Measurements from ENCODE around the gene SLC4A9.
A peak's percentile ranks its signal among the peaks of the same experiment; 100 is the strongest.

Gene SLC4A9

GRCh38 chr5:140362875-140363630 is 3.1 kb downstream of the SLC4A9 start:
- DNase-seq, result peak; percentile 93

GRCh38 chr5:140363631-140364471 is 3.9 kb downstream of the SLC4A9 start:
- no peak for DNase-seq

GRCh38 chr5:140364472-140364765 is 4.4 kb downstream of the SLC4A9 start:
- no peak for DNase-seq

- DNase-seq, result no peak
Measured at GRCh38 chr5:140365282-140365681, 5.3 kb downstream of the SLC4A9 start.

- DNase-seq, result no peak
Measured at GRCh38 chr5:140365941-140366340, 5.9 kb downstream of the SLC4A9 start.

GRCh38 chr5:140366589-140367255 is 6.7 kb downstream of the SLC4A9 start:
- DNase-seq, result no peak

GRCh38 chr5:140367256-140368013 is 7.4 kb downstream of the SLC4A9 start:
- peak; percentile 18 for DNase-seq

- DNase-seq, result no peak
Measured at GRCh38 chr5:140371356-140372151, 11.6 kb downstream of the SLC4A9 start.

- peak; percentile 82 for DNase-seq
Measured at GRCh38 chr5:140372971-140373487, 13.0 kb downstream of the SLC4A9 start.

- DNase-seq, result no peak
Measured at GRCh38 chr5:140381351-140381750, 21.4 kb downstream of the SLC4A9 start.

- DNase-seq, result no peak
Measured at GRCh38 chr5:140381972-140382371, 22.0 kb downstream of the SLC4A9 start.

GRCh38 chr5:140382866-140383265 is 22.9 kb downstream of the SLC4A9 start:
- DNase-seq, result no peak

GRCh38 chr5:140383300-140383699 is 23.3 kb downstream of the SLC4A9 start:
- DNase-seq, result no peak

- DNase-seq, result peak; percentile 18
Measured at GRCh38 chr5:140388052-140388451, 28.1 kb downstream of the SLC4A9 start.

GRCh38 chr5:140391312-140391711 is 31.3 kb downstream of the SLC4A9 start:
- no peak for DNase-seq

GRCh38 chr5:140391732-140392131 is 31.7 kb downstream of the SLC4A9 start:
- DNase-seq, result no peak

- DNase-seq, result no peak
Measured at GRCh38 chr5:140393738-140394137, 33.7 kb downstream of the SLC4A9 start.

- DNase-seq, result peak; percentile 83
Measured at GRCh38 chr5:140398379-140398811, 38.4 kb downstream of the SLC4A9 start.

- DNase-seq, result peak; percentile 54
Measured at GRCh38 chr5:140399979-140400729, 40.2 kb downstream of the SLC4A9 start.

- DNase-seq, result peak; percentile 99
Measured at GRCh38 chr5:140400730-140401361, 40.9 kb downstream of the SLC4A9 start.

Measured in DMS53 (cell line).